Measurements from ENCODE around the gene HSD3B1. TPM values are rescaled to one million over a fixed set of nuclear protein-coding genes. Genes with fewer than 3 reads are reported as not detected.

Gene HSD3B1
- not detected in 5 replicates for total RNA-seq (2022; extraction: Qiagen RNA extraction; ENCODE audit: low read depth)

GRCh38 chr1:119506941-119507340, at the start of gene HSD3B1:
Gene HSD3B1, plus strand, starts transcription at chr1:119507210. Its CDS starts 267 bp downstream, at chr1:119507477.

Other genes with a start within 250 kb of the HSD3B1 start
- not detected in 5 replicates for gene HAO2, start 138.4 kb upstream of the HSD3B1 start, total RNA-seq (2022; extraction: Qiagen RNA extraction; ENCODE audit: low read depth)
- not detected in 5 replicates for gene HSD3B2, start 92.1 kb upstream of the HSD3B1 start, total RNA-seq (2022; extraction: Qiagen RNA extraction; ENCODE audit: low read depth)
- gene ZNF697, start 141.1 kb downstream of the HSD3B1 start, total RNA-seq (2022; extraction: Qiagen RNA extraction; ENCODE audit: low read depth) = 1.6 to 2.1 TPM (median 1.8 TPM) in 5 replicates
- 61.4 to 93.1 TPM (median 85.3 TPM) in 5 replicates for gene PHGDH, start 204.7 kb downstream of the HSD3B1 start, total RNA-seq (2022; extraction: Qiagen RNA extraction; ENCODE audit: low read depth)